ENCODE measurements around the gene C11orf24. TPM values are rescaled to one million over a fixed set of nuclear protein-coding genes. Genes with fewer than 3 reads are reported as not detected.

C11orf24 gene
- total RNA-seq, 4 donors from 2014 or later, result 33.3 to 59.4 (median 41.2) TPM

DNA sequence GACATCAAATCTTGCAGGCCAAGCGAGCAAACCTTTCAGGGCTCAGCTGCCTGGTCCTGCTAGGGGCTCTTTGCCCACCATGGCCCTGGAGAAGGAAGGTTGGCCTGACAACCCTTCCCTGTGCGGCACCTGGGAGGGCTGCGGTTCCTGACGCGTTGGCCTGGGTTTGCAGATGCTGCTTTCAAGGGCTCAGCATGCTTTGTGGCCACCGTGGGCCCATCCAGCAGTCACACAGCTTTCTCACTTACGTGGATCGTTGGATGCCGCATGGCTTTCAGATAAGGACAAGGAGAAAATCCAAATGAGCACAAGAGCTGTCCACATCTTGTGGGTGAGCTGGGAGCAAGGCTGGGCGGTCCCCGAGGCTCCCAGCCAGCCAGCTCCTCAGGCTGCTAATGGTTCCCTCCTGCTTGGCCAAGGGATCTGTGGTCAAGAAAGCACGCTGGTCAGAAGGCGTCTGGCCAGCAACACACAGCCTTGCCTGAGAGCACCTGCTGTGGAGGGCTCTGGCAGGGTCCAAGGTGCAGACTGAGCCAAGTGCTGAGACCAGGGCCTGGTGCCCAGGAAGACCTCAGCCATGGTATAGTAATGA, 8.2 kb downstream of the C11orf24 start:
- Histone ChIP-seq H3K36me3 (peaks cover 4 to 76% (median 11%) of the 10 kb centered on the region in 3 donors), H3K9me3 (no peaks in the 10 kb centered on the region), H3K27me3 (no peaks in the 10 kb centered on the region), H3K4me3 (no peak overlapping the region), H3K27ac (no peak overlapping the region), H3K4me1 (peaks cover 0 to 51% (median 26%) of the 10 kb centered on the region in 4 donors)
- no peak for DNase-seq (ENCODE audit: low spot score in 2 of 2)
- 83 to 88% methylated on average over 13 of the region's 13 CpGs for WGBS, 2 donors
- no peak for TF ChIP-seq CTCF (IDR thresholded peaks at IDR 0.05)
- no peak for TF ChIP-seq EP300 (IDR thresholded peaks at IDR 0.05)
- TF ChIP-seq POLR2A (IDR thresholded peaks at IDR 0.05), result no peak

DNA sequence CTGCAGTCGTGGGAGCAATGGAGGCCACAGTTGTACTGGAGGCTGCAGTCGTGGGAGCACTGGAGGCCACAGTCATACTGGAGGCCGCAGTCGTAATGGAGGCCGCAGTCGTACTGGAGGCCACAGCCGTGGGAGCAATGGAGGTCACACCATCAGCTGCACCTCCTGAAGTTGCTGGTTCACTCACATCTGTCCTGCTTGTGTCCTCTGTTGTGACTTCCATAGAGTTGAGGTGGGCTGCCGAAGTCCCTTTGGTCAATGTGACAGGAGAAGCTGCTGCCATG, 9.3 kb downstream of the C11orf24 start:
- H3K36me3 ChIP-seq, result peaks cover 4 to 69% (median 11%) of the 10 kb centered on the region in 3 donors
- H3K4me1 ChIP-seq, result peaks cover 0 to 51% (median 22%) of the 10 kb centered on the region in 4 donors
- DNase-seq (ENCODE audit: low spot score in 2 of 2), result peak in 1 of 2 donors; percentile 1
- TF ChIP-seq POLR2A (IDR thresholded peaks at IDR 0.05), result no peak
- TF ChIP-seq EP300 (IDR thresholded peaks at IDR 0.05), result no peak
- no peak for TF ChIP-seq CTCF (IDR thresholded peaks at IDR 0.05)
- no peaks in the 10 kb centered on the region for H3K27me3 ChIP-seq
- 91 to 97% methylated on average over 2 to 8 of the region's 8 CpGs for WGBS, 2 donors
- H3K4me3 ChIP-seq, result no peak overlapping the region
- H3K9me3 ChIP-seq, result no peaks in the 10 kb centered on the region
- no peak overlapping the region for H3K27ac ChIP-seq

- no peak for TF ChIP-seq CTCF (IDR thresholded peaks at IDR 0.05)
- TF ChIP-seq POLR2A (IDR thresholded peaks at IDR 0.05), result no peak
- no peak for TF ChIP-seq EP300 (IDR thresholded peaks at IDR 0.05)
- WGBS, 2 donors, result 88 to 90% methylated on average over 21 to 24 of the region's 24 CpGs
- Histone ChIP-seq H3K4me3 (no peak overlapping the region), H3K9me3 (no peaks in the 10 kb centered on the region), H3K36me3 (peaks cover 4 to 63% (median 6%) of the 10 kb centered on the region in 3 donors), H3K4me1 (peaks cover 0 to 51% (median 18%) of the 10 kb centered on the region in 4 donors), H3K27me3 (no peaks in the 10 kb centered on the region), H3K27ac (no peak overlapping the region)
- peak in 1 of 2 donors; percentile 4 for DNase-seq (ENCODE audit: low spot score in 2 of 2)
These were observed 9.8 kb downstream of the C11orf24 start for GRCh38 chr11:68261749-68262543.

- H3K4me3 ChIP-seq, result no peak overlapping the region
- H3K4me1 ChIP-seq, result peaks cover 0 to 51% (median 14%) of the 10 kb centered on the region in 4 donors
- peaks cover 0 to 57% (median 4%) of the 10 kb centered on the region in 3 donors for H3K36me3 ChIP-seq
- DNase-seq (ENCODE audit: low spot score in 2 of 2), result no peak
- WGBS, 2 donors, result 71 to 81% methylated on average over 8 to 15 of the region's 15 CpGs
- TF ChIP-seq CTCF (IDR thresholded peaks at IDR 0.05) (no peak), EP300 (IDR thresholded peaks at IDR 0.05) (no peak), POLR2A (IDR thresholded peaks at IDR 0.05) (no peak)
- H3K9me3 ChIP-seq, result no peaks in the 10 kb centered on the region
- no peaks in the 10 kb centered on the region for H3K27me3 ChIP-seq
- H3K27ac ChIP-seq, result no peak overlapping the region
These were observed 10.8 kb downstream of the C11orf24 start for GRCh38 chr11:68261006-68261405.

DNA sequence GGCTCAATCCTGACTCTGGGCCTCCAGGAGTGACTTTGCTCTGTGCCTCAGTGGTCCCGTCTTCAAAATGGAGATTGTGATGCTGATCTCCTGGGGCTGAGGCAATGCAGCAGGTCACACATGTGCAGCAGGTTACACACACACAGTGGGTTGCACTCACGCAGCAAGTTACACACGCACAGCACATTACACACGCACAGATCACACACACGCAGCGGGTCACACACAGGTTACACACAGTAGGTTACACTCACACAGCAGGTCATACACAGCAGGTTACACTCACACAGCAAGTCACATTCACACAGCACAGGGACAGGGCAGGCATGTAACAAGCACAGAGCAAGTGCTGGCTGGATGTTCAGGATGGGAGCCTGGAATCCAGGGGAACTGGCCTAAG, 11.3 kb downstream of the C11orf24 start:
- WGBS, 2 donors, result 81 to 83% methylated on average over 6 of the region's 6 CpGs
- H3K27ac ChIP-seq, result peak overlapping the region in 1 of 4 donors; percentile 29
- H3K9me3 ChIP-seq, result no peaks in the 10 kb centered on the region
- no peaks in the 10 kb centered on the region for H3K27me3 ChIP-seq
- no peak for DNase-seq (ENCODE audit: low spot score in 2 of 2)
- TF ChIP-seq CTCF (IDR thresholded peaks at IDR 0.05) (no peak), POLR2A (IDR thresholded peaks at IDR 0.05) (no peak), EP300 (IDR thresholded peaks at IDR 0.05) (no peak)
- H3K4me1 ChIP-seq, result peaks cover 0 to 51% (median 9%) of the 10 kb centered on the region in 4 donors
- peaks cover 0 to 52% (median 4%) of the 10 kb centered on the region in 3 donors for H3K36me3 ChIP-seq
- H3K4me3 ChIP-seq, result no peak overlapping the region
